AG04450 (cell line): Measurements from ENCODE around the gene LAMC1. TPM values are rescaled to one million over a fixed set of nuclear protein-coding genes. Genes with fewer than 3 reads are reported as not detected.
"Not testable (repeated sequence)": the region's sequence is repeated elsewhere in the genome, so short reads cannot be mapped to it uniquely, and the experiment has no call there.

ENCODE experiments used
- CTCF ChIA-PET: fragments of 300-600, 350-600 bp; formaldehyde crosslinking; extraction: SDS; loops from one replicate; lab custom pipeline; 2022; ENCODE audit warnings: antibody characterized with exemption, inconsistent platforms; lab: Charles Lee
- POLR2A ChIA-PET: fragments of 350-600 bp; formaldehyde crosslinking; extraction: SDS; loops from one replicate; lab custom pipeline; 2021; ENCODE audit warnings: antibody characterized with exemption, inconsistent platforms; lab: Yijun Ruan, JAX
- DNase-seq: peaks from one replicate; pipeline ENCODE4 v3.0.0-alpha.2; 2011; ENCODE audit warnings: low read depth, low spot score
- H3K27ac ChIP-seq: one replicate; pipeline ENCODE4 v1.5.1; 2012; ENCODE audit warnings: low read depth, low read length, control low read depth
- H3K27me3 ChIP-seq: one replicate; pipeline ENCODE4 v1.6.0; 2012; ENCODE audit warnings: low read length; ENCODE audit not compliant: control insufficient read depth, insufficient read depth
- H3K4me3 ChIP-seq: 2 replicates; pipeline ENCODE4 v1.5.1; 2011; ENCODE audit warnings: mild to moderate bottlenecking, low read depth, low read length, control low read depth
- H3K9me3 ChIP-seq: 2 replicates; pipeline ENCODE4 v1.5.1; 2012; ENCODE audit warnings: low read length; ENCODE audit not compliant: control insufficient read depth, insufficient read depth
- polyA plus RNA-seq: library from polyadenylated mRNA; depleted of rRNA; stranded (reverse); fragments of >200 nt; gene quantifications from 2 replicates; pipeline ENCODE4 v1.2.3, GENCODE V29; 2011
- TF ChIP-seq, protein P1 (sequence below): IDR thresholded peaks from 2 replicates; pipeline ENCODE4 v1.5.1; 2011; ENCODE audit warnings: low read depth, low read length, control low read depth, inconsistent platforms

LAMC1 gene
- polyA plus RNA-seq, 1 experiment, result 348 TPM

DNA sequence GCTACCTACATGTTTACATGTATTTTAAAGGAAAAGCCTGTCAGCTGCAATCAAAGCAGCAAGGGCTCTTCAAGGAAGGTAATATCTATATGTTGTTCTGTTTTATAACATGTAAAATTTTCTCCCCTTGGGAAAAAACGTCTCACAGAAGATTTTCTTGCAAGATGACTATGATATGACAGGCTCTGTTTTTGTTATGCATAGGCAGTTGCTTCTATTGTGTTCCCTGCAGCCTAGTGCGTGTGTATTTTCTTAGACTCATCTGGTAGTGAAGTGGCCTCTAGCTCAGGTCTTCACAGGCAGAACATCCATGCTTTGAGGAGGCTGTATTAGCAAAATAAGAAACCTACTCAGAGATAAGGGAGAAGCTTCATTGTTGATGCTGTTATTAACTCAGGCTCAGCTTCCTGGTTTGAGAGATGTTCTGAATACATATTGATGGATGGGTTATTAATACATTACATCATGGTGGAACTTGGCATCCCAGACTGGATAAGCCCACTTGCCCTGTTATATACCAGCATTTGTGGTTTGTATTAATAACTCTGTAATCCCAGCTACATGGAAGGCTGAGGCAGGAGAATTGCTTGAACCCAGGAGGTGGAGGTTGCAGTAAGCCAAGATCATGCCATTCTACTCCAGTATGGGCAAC, 35.8 kb downstream of the LAMC1 start:
- POLR2A ChIA-PET, result no interaction called here
- Histone ChIP-seq H3K27me3 (no peaks in the 10 kb centered on the region), H3K4me3 (no peak overlapping the region), H3K27ac (no peak overlapping the region), H3K9me3 (no peaks in the 10 kb centered on the region)
- TF ChIP-seq, protein P1, sequence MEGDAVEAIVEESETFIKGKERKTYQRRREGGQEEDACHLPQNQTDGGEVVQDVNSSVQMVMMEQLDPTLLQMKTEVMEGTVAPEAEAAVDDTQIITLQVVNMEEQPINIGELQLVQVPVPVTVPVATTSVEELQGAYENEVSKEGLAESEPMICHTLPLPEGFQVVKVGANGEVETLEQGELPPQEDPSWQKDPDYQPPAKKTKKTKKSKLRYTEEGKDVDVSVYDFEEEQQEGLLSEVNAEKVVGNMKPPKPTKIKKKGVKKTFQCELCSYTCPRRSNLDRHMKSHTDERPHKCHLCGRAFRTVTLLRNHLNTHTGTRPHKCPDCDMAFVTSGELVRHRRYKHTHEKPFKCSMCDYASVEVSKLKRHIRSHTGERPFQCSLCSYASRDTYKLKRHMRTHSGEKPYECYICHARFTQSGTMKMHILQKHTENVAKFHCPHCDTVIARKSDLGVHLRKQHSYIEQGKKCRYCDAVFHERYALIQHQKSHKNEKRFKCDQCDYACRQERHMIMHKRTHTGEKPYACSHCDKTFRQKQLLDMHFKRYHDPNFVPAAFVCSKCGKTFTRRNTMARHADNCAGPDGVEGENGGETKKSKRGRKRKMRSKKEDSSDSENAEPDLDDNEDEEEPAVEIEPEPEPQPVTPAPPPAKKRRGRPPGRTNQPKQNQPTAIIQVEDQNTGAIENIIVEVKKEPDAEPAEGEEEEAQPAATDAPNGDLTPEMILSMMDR, result no peak
- DNase-seq, result no peak
- CTCF ChIA-PET, result no interaction called here

DNA sequence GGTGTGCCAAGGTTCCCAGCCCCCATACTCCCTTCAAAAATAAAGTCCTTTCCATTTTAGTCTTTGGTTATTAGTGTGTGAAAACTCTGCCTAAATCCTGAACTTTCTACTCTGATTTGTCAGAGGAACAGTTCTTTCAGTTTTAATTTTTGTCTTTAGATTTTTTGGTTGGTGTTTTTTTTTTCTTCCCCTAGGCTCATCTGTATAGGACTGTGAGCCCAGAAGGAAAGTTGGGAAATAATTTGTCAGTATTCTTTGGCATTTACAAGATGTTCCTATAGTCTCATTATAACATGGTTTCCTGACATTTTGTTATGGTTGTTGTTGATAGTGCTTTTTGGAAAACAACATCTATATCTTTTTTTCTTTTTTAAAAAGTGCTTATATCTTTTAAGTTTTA, 38.0 kb downstream of the LAMC1 start:
- DNase-seq, result no peak
- CTCF ChIA-PET, result no interaction called here
- H3K27ac ChIP-seq, result no peak overlapping the region

DNA sequence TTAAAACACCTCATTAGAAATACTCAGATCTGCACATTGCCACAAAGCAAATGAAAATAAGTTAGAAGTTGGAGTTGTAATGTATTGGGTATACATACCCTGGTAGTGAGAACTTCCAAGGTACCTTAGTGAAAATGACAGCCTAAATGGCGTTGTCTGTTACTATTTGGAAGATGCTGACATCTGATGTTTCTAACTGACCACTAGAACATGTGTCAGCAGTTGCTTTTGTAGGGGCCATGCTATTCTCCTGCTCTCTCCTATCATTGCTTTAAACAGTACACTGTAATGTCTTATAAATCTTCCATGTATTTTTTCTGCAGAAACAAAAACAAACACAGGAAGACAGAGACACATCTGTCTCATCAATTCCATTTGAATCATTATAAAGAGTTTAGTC, 40.1 kb downstream of the LAMC1 start:
- ChIA-PET CTCF (interaction anchor here (1.1 kb wide), 1 partner anchor 14 kb away, joined by 4 read pairs; no protein-coding TSS in a partner anchor), POLR2A (no interaction called here)
- Histone ChIP-seq H3K27me3 (no peaks in the 10 kb centered on the region), H3K27ac (no peak overlapping the region), H3K4me3 (no peak overlapping the region), H3K9me3 (no peaks in the 10 kb centered on the region)
- DNase-seq, result no peak
- TF ChIP-seq, protein P1, result no peak

More for the DNA sequence above, 38.0 kb downstream of the LAMC1 start:
- POLR2A ChIA-PET, result no interaction called here
- H3K4me3 ChIP-seq, result no peak overlapping the region
- no peaks in the 10 kb centered on the region for H3K9me3 ChIP-seq
- H3K27me3 ChIP-seq, result no peaks in the 10 kb centered on the region
- TF ChIP-seq, protein P1, result no peak

- TF ChIP-seq, protein P1, result no peak
- ChIA-PET POLR2A (no interaction called here), CTCF (no interaction called here)
Observed at GRCh38 chr1:183065168-183065706, 42.0 kb downstream of the LAMC1 start.

GRCh38 chr1:183066432-183066831, 43.2 kb downstream of the LAMC1 start:
- H3K27ac ChIP-seq, H3K9me3 ChIP-seq, CTCF ChIA-PET, DNase-seq, H3K4me3 ChIP-seq, H3K27me3 ChIP-seq: not testable (repeated sequence)
- POLR2A ChIA-PET, result interaction anchor here (0.7 kb wide), 1 partner anchor 14 kb away, joined by 4 read pairs; no protein-coding TSS in a partner anchor

More at GRCh38 chr1:183065168-183065706, 42.0 kb downstream of the LAMC1 start:
- Histone ChIP-seq H3K9me3 (no peaks in the 10 kb centered on the region), H3K4me3 (no peak overlapping the region), H3K27me3 (no peaks in the 10 kb centered on the region), H3K27ac (no peak overlapping the region)
- DNase-seq, result no peak
